K562 (cell line): ENCODE results near the gene SCYGR1.

Source experiments
- SIN3A ChIP-seq, 2 experiments: fragments of 150-350 bp in 1 of 2; IDR thresholded peaks; 2 replicates each; pipeline ENCODE4 v1.6.1; 2011 to 2016; ENCODE audit warnings: borderline replicate concordance in 2 of 2, low read depth in 2 of 2, low read length in 2 of 2, mild to moderate bottlenecking in 2 of 2, moderate library complexity in 2 of 2; ENCODE audit not compliant: control insufficient read depth in 1 of 2
- ZNF347 ChIP-seq: fragments of 450-650 bp; formaldehyde crosslinking; IDR thresholded peaks from 2 replicates; pipeline ENCODE4 v1.4.0; 2020; ENCODE audit warnings: low read depth, mild to moderate bottlenecking, moderate library complexity
- TF ChIP-seq, protein P1 (sequence below): sonication (generic); formaldehyde crosslinking; IDR thresholded peaks from 2 replicates; pipeline ENCODE4 v1.8.0; 2022; ENCODE audit warnings: mild to moderate bottlenecking, missing genetic modification reagents
- TF ChIP-seq, protein P2 (sequence below), 2 experiments: fragments of 450-650 bp; formaldehyde crosslinking in 1 of 2; IDR thresholded peaks; 2 replicates each; pipeline versions ENCODE4 v1.4.0 to v1.6.1; 2014 to 2020; ENCODE audit warnings: mild to moderate bottlenecking in 2 of 2, borderline replicate concordance in 1 of 2, low read depth in 1 of 2
- TF ChIP-seq, protein P3 (sequence below): fragments of 250-450 bp; sonication (Bioruptor Pico); IDR thresholded peaks from 2 replicates; pipeline ENCODE4 v1.5.0; 2022; ENCODE audit warnings: mild to moderate bottlenecking

DNA sequence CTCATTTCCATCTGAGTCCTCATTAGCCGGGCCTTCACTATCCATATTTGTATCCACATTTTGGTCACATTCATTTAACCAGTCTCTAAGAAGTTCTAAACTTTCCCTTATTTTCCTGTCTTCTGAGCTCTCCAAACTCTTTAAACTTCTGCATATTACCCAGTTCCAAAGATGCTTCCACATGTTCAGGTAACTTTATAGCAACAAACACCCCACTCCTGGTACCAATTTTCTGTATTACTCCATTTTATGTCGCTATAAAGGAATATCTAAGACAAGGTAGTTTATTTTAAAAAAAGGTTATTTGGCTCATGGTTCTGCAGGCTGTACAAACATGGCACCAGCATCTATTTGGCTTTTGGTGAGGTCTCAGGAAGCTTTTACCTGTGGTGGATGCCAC is 45.4 kb upstream of the SCYGR1 start:
- TF ChIP-seq, protein P1, sequence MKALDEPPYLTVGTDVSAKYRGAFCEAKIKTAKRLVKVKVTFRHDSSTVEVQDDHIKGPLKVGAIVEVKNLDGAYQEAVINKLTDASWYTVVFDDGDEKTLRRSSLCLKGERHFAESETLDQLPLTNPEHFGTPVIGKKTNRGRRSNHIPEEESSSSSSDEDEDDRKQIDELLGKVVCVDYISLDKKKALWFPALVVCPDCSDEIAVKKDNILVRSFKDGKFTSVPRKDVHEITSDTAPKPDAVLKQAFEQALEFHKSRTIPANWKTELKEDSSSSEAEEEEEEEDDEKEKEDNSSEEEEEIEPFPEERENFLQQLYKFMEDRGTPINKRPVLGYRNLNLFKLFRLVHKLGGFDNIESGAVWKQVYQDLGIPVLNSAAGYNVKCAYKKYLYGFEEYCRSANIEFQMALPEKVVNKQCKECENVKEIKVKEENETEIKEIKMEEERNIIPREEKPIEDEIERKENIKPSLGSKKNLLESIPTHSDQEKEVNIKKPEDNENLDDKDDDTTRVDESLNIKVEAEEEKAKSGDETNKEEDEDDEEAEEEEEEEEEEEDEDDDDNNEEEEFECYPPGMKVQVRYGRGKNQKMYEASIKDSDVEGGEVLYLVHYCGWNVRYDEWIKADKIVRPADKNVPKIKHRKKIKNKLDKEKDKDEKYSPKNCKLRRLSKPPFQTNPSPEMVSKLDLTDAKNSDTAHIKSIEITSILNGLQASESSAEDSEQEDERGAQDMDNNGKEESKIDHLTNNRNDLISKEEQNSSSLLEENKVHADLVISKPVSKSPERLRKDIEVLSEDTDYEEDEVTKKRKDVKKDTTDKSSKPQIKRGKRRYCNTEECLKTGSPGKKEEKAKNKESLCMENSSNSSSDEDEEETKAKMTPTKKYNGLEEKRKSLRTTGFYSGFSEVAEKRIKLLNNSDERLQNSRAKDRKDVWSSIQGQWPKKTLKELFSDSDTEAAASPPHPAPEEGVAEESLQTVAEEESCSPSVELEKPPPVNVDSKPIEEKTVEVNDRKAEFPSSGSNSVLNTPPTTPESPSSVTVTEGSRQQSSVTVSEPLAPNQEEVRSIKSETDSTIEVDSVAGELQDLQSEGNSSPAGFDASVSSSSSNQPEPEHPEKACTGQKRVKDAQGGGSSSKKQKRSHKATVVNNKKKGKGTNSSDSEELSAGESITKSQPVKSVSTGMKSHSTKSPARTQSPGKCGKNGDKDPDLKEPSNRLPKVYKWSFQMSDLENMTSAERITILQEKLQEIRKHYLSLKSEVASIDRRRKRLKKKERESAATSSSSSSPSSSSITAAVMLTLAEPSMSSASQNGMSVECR (CRISPR knock-in tag) = no peak
- TF ChIP-seq SIN3A (IDR thresholded peaks at IDR 0.05; ENCODE audit: borderline replicate concordance in 2 of 2, control insufficient read depth in 1 of 2, low read depth in 2 of 2, low read length in 2 of 2) (no peak), ZNF347 (CRISPR knock-in tag) (no peak)
- TF ChIP-seq, protein P2, sequence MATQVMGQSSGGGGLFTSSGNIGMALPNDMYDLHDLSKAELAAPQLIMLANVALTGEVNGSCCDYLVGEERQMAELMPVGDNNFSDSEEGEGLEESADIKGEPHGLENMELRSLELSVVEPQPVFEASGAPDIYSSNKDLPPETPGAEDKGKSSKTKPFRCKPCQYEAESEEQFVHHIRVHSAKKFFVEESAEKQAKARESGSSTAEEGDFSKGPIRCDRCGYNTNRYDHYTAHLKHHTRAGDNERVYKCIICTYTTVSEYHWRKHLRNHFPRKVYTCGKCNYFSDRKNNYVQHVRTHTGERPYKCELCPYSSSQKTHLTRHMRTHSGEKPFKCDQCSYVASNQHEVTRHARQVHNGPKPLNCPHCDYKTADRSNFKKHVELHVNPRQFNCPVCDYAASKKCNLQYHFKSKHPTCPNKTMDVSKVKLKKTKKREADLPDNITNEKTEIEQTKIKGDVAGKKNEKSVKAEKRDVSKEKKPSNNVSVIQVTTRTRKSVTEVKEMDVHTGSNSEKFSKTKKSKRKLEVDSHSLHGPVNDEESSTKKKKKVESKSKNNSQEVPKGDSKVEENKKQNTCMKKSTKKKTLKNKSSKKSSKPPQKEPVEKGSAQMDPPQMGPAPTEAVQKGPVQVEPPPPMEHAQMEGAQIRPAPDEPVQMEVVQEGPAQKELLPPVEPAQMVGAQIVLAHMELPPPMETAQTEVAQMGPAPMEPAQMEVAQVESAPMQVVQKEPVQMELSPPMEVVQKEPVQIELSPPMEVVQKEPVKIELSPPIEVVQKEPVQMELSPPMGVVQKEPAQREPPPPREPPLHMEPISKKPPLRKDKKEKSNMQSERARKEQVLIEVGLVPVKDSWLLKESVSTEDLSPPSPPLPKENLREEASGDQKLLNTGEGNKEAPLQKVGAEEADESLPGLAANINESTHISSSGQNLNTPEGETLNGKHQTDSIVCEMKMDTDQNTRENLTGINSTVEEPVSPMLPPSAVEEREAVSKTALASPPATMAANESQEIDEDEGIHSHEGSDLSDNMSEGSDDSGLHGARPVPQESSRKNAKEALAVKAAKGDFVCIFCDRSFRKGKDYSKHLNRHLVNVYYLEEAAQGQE (IDR thresholded peaks at IDR 0.05; ENCODE audit: borderline replicate concordance) = no peak
- TF ChIP-seq, protein P2 (CRISPR knock-in tag; IDR thresholded peaks at IDR 0.05; ENCODE audit: low read depth) = no peak
- TF ChIP-seq, protein P3, sequence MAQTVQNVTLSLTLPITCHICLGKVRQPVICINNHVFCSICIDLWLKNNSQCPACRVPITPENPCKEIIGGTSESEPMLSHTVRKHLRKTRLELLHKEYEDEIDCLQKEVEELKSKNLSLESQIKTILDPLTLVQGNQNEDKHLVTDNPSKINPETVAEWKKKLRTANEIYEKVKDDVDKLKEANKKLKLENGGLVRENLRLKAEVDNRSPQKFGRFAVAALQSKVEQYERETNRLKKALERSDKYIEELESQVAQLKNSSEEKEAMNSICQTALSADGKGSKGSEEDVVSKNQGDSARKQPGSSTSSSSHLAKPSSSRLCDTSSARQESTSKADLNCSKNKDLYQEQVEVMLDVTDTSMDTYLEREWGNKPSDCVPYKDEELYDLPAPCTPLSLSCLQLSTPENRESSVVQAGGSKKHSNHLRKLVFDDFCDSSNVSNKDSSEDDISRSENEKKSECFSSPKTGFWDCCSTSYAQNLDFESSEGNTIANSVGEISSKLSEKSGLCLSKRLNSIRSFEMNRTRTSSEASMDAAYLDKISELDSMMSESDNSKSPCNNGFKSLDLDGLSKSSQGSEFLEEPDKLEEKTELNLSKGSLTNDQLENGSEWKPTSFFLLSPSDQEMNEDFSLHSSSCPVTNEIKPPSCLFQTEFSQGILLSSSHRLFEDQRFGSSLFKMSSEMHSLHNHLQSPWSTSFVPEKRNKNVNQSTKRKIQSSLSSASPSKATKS = no peak
